PFSK-1 (cell line): Measurements from ENCODE around the gene EFCAB6.

Source experiments
- FOXP2 ChIP-seq: optimal IDR thresholded peaks from 2 replicates; pipeline ENCODE3; 2011; ENCODE audit warnings: borderline replicate concordance, control low read depth, inconsistent platforms; ENCODE audit not compliant: insufficient read depth; ENCODE audit errors: extremely low read length, extremely low read depth
- POLR2AphosphoS5 ChIP-seq: IDR thresholded peaks from 2 replicates; pipeline ENCODE4 v1.6.1; 2012; ENCODE audit warnings: low read depth, mild to moderate bottlenecking, control low read depth, low read length, moderate library complexity
- REST ChIP-seq, 2 experiments: IDR thresholded peaks; 2 replicates each; pipeline versions ENCODE4 v1.6.1 to v1.8.0; 2011 to 2012; ENCODE audit warnings: low read depth in 2 of 2, low read length in 2 of 2, control low read depth in 1 of 2, inconsistent platforms in 1 of 2, mild to moderate bottlenecking in 1 of 2, moderate library complexity in 1 of 2; ENCODE audit not compliant: insufficient read depth in 1 of 2
- SIN3A ChIP-seq: IDR thresholded peaks from 2 replicates; pipeline ENCODE4 v1.6.1; 2012; ENCODE audit warnings: mild to moderate bottlenecking, low read length, moderate library complexity, borderline replicate concordance; ENCODE audit not compliant: insufficient read depth
- TAF1 ChIP-seq: IDR thresholded peaks from 2 replicates; pipeline ENCODE4 v1.6.1; 2012; ENCODE audit warnings: low read length, control low read depth, borderline replicate concordance; ENCODE audit not compliant: insufficient read depth

The EFCAB6 gene

DNA sequence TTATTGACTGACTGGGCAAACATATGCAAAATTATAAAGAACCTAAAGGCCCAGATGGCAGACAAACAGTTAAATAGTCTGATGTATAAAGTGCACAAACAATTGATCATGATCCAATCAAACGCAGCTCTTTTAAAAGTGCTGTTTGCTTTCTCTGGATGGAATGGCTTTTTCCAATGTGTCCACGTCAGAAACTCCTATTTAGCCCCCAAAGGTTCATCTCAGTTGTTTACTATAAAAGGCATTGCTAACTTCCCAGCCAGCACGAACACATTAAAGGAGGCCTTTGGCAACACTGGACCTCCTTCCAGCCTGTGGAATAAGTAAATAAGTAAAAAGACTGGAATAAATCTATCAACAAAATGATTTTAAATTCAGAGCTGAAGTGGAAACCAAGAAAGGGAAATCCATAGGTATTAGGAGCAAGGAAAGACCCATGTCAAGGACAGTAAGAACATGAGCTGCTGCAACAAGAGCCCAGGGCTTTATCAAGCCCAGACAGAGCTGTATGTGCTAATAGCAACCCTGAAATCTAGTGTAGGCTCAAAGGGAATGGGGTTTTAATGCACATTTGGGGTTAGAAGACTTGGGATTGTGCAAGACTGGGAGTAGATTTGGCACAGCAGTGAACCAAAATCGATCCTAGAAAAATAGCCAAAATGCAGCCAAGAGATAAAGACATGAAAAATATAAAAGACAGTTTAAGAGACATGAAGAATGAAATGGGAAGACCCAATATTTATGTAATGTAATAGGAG lies 105.4 kb downstream of the EFCAB6 start:
- no peak for TF ChIP-seq POLR2AphosphoS5
- TF ChIP-seq REST (IDR thresholded peaks at IDR 0.05; ENCODE audit: insufficient read depth in 1 of 2, low read depth in 2 of 2, low read length in 2 of 2), result no peak
- TF ChIP-seq FOXP2, result no peak
- no peak for TF ChIP-seq SIN3A
- no peak for TF ChIP-seq TAF1

- TF ChIP-seq REST (IDR thresholded peaks at IDR 0.05; ENCODE audit: insufficient read depth in 1 of 2, low read depth in 2 of 2, low read length in 2 of 2) (no peak), TAF1 (no peak), FOXP2 (no peak), SIN3A (no peak)
These were observed 106.0 kb downstream of the EFCAB6 start for GRCh38 chr22:43706151-43706550.

GRCh38 chr22:43704051-43704450 lies 108.1 kb downstream of the EFCAB6 start:
- TF ChIP-seq FOXP2 (no peak), SIN3A (no peak), POLR2AphosphoS5 (no peak), TAF1 (no peak), REST (IDR thresholded peaks at IDR 0.05; ENCODE audit: insufficient read depth in 1 of 2, low read depth in 2 of 2, low read length in 2 of 2) (no peak)

GRCh38 chr22:43698403-43698802 lies 113.7 kb downstream of the EFCAB6 start:
- no peak for TF ChIP-seq POLR2AphosphoS5

GRCh38 chr22:43697894-43698293 lies 114.2 kb downstream of the EFCAB6 start:
- TF ChIP-seq REST (IDR thresholded peaks at IDR 0.05; ENCODE audit: insufficient read depth in 1 of 2, low read depth in 2 of 2, low read length in 2 of 2), result no peak
- no peak for TF ChIP-seq TAF1
- no peak for TF ChIP-seq SIN3A
- TF ChIP-seq POLR2AphosphoS5, result no peak
